ELF-1 (cell line): ENCODE results near the gene IL17REL.

ENCODE experiments used
- DNase-seq: peaks from one replicate; pipeline ENCODE4 v3.0.0-alpha.2; 2016; ENCODE audit warnings: low read depth, low spot score

Gene IL17REL

GRCh38 chr22:50046019-50046415 is 33.5 kb upstream of the IL17REL start:
- DNase-seq, result no peak

- no peak for DNase-seq
Observed at GRCh38 chr22:50045211-50046018, 32.9 kb upstream of the IL17REL start.

- no peak for DNase-seq
Observed at GRCh38 chr22:50044485-50045118, 32.0 kb upstream of the IL17REL start.

GRCh38 chr22:50041361-50042065 is 28.9 kb upstream of the IL17REL start:
- DNase-seq, result no peak

- no peak for DNase-seq
Observed at GRCh38 chr22:50040717-50041116, 28.2 kb upstream of the IL17REL start.

GRCh38 chr22:50039669-50040443 is 27.3 kb upstream of the IL17REL start:
- no peak for DNase-seq

GRCh38 chr22:50035976-50036724 is 23.6 kb upstream of the IL17REL start:
- DNase-seq, result no peak

- no peak for DNase-seq
Observed at GRCh38 chr22:50035131-50035881, 22.7 kb upstream of the IL17REL start.

GRCh38 chr22:50034126-50035081 is 21.8 kb upstream of the IL17REL start:
- DNase-seq, result no peak

- DNase-seq, result no peak
Observed at GRCh38 chr22:50032941-50033601, 20.5 kb upstream of the IL17REL start.

GRCh38 chr22:50032109-50032871 is 19.7 kb upstream of the IL17REL start:
- no peak for DNase-seq

GRCh38 chr22:50031189-50032091 is 18.9 kb upstream of the IL17REL start:
- no peak for DNase-seq

GRCh38 chr22:50030297-50031188 is 18.0 kb upstream of the IL17REL start:
- peak; percentile 75 for DNase-seq

- DNase-seq, result peak; percentile 85
Observed at GRCh38 chr22:50027639-50028537, 15.3 kb upstream of the IL17REL start.

- no peak for DNase-seq
Observed at GRCh38 chr22:50025993-50026392, 13.4 kb upstream of the IL17REL start.
